Fibroblast of the conjunctiva (primary cell): ENCODE measurements around the gene SFXN1.

Experiments
- DNase-seq: peaks from one replicate; pipeline ENCODE4 v3.0.0-alpha.2; 2010; ENCODE audit warnings: low read depth

The SFXN1 gene

GRCh38 chr5:175465282-175465681, 13.1 kb upstream of the SFXN1 start:
- DNase-seq = no peak

- no peak for DNase-seq
Observed at GRCh38 chr5:175466700-175467318, 11.6 kb upstream of the SFXN1 start.

GRCh38 chr5:175467983-175468690, 10.2 kb upstream of the SFXN1 start:
- no peak for DNase-seq

GRCh38 chr5:175468892-175469291, 9.5 kb upstream of the SFXN1 start:
- DNase-seq = no peak

GRCh38 chr5:175469916-175470315, 8.4 kb upstream of the SFXN1 start:
- no peak for DNase-seq

DNA sequence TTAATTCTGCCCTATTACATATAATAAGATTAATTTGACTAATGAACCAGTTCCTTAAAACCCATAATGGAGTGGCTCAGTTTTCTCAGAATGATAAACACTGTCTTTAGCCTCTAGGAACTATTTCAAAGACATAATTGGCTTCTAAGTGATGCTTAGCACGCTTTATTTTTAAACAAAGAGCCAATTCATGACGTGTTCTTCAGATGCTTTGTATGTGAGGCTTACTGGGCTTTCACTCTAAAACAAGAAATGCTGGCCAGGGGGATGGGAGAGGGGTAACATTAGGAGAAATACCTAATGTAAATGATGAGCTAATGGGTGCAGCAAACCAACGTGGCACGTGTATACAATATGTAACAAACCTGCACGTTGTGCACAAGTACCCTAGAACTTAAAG, 7.6 kb upstream of the SFXN1 start:
- no peak for DNase-seq

GRCh38 chr5:175471196-175471595, 7.2 kb upstream of the SFXN1 start:
- no peak for DNase-seq

GRCh38 chr5:175471628-175472027, 6.7 kb upstream of the SFXN1 start:
- no peak for DNase-seq

DNA sequence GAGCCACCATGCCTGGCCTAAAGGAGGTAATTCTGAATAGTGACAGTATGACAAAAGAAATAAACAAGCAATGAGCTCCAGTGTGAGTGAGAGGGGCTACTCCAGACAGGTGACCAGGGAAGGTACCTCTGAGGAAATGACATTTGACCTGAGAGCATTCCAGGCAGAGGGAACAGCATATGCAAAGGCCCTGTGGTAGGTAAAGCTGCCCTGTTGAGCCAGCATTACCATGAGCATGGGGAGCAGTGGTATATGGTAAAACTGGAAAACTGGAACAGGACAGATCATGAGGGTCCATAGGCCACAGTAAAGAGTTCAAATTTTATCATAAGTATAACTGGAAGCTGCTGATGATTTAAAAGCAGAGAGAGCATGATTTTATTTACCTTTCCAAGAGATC, 6.0 kb upstream of the SFXN1 start:
- no peak for DNase-seq

GRCh38 chr5:175475248-175475647, 3.1 kb upstream of the SFXN1 start:
- DNase-seq = no peak

DNA sequence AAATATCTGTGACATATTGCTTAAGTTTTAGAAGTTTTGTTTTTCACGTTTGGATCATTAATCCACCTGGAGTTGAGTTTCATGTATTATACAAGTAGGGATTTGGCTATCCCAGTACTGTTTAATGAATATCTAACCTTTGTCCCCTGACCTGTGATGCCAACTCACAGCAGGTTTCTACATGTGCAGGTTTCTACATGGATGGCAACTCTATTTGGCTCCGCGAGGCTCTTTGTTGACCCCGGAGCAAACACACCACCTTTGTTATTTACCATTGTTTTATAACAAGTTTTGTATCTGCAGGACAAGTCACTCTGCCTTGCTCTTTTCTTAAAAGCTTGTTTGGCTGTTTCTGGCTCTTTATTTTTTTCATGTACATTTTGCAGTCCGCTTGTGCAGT, 920 bp upstream of the SFXN1 start:
- no peak for DNase-seq

- no peak for DNase-seq
Observed at GRCh38 chr5:175478008-175478383, 364 bp upstream of the SFXN1 start.

DNA sequence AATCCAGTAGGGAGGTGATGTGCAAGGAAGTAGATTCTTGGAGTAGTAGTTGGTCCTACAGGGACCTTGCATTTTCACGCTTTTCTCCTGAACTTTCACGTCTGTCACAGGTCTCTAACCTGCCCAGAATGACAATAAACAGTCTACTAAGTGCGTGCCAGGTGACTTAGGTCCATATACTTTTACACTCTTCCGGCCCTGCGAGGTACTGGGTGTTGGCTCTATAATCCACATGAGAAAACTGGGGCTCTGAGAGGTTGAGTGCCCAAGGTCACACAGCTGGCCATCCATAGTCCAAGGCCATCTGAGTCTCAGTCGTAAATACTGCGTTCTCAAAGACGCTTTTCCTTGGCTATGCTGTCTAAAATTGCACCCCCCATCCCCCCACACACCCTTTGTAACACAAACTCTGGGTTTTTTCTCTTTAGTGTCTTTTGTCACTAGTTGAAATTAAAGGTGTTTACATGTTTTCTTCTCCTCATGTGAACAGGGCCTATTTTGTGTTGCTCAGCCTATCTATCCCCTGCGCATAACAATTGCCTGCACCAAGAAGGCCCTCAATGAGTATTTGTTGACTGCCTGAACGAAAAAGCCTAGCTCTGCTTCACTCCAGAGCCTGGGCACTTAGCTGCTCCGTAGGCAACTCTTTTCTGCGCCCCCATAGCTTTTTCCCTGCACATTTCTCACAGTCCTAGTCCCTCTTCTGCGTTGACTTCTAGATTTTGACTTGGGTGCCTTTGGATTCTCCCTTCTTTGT, 943 bp downstream of the SFXN1 start:
- DNase-seq = no peak

DNA sequence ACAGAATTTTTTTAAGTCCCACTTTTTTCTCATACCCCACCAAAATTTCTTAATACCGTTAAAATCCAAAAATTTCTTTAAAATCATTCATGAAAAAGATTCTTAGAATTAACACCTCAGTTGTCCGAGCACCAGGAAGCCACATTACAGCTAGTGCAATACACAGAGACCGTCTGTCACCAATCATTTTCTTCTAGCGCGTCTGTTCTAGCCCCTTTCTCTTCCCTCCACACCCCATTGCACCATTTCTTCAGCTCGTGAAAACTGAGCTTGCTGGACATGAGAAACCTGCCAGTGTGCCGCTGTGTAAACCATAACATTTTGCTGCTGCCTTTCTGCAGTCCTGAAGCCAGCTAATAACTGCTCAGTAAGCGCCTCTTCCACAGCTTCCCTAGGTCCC, 5.0 kb downstream of the SFXN1 start:
- DNase-seq = no peak

DNA sequence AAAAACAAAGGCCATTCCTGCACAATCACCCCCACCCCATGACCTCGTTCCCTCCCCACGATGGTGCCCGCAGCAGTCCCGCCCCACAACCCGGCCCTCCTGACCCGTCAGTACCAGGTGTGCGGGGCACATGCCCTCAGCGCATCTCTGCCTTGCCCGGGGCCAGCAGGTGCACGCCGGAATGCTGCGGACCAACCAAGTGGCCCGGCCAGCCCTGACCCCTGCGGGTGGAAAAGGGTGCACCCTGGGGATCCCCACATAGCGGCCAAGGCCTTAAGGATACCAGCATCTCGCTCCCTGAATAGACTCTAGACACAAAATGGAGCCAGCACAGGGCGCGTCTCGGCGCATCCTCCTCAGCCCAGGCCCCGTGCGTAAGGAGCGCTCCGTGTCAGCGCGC, 6.0 kb downstream of the SFXN1 start:
- DNase-seq = no peak

DNA sequence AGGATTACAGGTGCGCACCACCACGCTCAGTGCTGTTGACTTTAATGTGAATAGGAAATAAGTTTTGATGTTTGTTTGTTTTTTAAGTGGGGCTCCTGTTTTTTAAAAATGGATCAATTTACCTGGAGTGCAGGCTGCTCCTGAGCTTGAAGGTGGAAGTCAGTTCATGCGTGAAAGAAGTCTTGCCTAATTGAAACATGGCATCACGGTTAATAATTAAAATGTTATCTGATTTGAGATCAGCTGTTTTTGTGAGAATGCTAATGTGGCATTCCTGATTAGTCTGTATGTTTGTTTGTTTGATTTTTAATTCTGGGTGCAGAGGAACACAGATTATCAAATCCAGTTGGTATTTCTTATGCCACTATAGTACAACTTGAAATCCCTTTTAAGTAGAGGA, 6.5 kb downstream of the SFXN1 start:
- DNase-seq = no peak

- DNase-seq = no peak
Observed at GRCh38 chr5:175485631-175486030, 7.3 kb downstream of the SFXN1 start.

DNA sequence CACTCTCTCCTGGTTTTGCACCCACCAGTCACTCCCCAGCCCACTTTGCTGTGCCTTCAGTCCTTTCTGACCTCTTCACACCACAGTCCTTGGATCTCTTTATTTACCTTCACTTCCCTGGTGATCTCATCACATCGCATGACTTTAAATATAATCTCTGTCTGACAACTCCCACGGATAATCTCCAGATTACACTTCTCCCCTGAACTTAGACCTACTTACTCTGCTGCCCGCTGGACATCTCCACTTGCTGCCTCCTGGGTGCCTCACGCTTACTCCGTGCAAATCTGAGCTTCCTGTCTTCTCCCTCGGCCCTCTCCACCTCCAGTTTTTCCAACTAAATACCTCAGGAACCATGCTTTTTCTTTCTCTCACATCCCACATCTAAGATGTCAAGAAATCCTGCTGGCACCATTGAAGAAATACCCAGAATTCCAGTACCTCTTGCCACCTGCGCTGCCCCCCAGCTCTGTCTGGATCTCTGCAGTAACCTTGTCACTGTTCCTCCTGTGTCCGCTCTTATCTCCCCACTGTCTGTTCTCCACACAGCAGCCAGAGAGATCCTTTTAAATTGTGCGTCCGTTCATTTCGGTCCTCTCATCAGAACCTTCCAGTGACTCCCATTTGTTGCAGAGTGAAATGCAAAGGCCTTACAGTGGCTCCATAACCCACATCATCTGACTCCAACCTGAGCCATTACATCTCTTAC, 9.3 kb downstream of the SFXN1 start:
- DNase-seq = no peak

DNA sequence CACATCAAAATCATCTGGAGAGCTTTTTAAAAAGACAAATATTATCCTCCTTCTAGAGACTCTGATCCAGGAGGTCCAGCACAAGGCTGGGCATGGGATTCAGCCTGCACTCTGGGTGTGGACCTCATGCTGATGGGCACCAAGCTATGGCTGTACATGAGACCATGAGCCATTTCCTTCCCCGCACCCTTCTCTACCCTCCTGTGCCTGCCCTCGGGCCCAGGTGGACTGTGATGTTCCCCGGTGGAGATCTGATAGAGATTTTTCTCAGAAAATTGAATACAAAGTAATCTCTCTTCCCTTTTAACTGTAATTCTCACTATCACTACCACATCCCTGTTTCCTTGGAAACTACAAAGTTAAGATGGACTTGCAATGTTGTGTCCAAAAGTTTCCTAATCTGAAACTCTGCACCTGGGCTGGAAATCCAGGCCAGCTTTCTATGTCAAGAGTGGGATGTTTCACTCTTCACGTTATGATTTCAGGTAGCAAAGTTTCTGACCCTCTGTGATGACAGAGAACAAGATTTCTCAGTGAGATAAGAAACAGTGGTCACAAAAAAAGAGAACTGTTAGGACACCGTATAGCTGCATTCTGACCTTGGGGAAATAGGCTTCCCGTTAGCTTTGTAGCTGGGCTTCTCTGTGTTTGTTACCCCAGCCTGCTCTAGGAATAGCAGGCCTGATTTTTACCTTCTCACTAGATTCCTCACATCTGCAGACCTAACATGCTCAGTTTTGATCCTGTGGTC, 11.5 kb downstream of the SFXN1 start:
- DNase-seq = no peak

DNA sequence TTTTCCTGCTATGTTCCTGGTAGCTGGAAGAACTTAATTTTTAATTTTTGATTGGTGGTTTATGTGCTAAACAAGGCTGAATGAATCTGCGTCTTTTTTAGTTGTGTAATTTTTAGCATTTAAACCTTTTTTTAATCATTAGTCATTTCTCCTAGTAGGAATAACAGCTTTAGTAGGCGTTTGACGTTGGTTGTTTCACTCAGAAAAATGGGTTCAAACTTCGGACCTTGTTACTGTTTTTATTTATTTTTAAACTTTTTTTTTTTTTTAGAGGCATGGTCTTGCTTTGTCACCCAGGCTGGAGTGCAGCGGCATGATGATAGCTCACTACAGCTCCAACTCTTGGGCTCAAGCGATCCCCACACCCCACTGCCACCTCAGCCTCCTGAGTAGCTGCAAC, 12.9 kb downstream of the SFXN1 start:
- DNase-seq = no peak

GRCh38 chr5:175493260-175493659, 14.9 kb downstream of the SFXN1 start:
- no peak for DNase-seq

GRCh38 chr5:175493726-175494125, 15.4 kb downstream of the SFXN1 start:
- DNase-seq = no peak
